GM03348 (cell line): ENCODE measurements around the gene PSMD11.
"Not testable (repeated sequence)": the region's sequence is repeated elsewhere in the genome, so short reads cannot be mapped to it uniquely, and the experiment has no call there.

ENCODE experiments used
- DNase-seq: peaks from one replicate; pipeline ENCODE4 v3.0.0; 2012; ENCODE audit warnings: low spot score

The PSMD11 gene

DNA sequence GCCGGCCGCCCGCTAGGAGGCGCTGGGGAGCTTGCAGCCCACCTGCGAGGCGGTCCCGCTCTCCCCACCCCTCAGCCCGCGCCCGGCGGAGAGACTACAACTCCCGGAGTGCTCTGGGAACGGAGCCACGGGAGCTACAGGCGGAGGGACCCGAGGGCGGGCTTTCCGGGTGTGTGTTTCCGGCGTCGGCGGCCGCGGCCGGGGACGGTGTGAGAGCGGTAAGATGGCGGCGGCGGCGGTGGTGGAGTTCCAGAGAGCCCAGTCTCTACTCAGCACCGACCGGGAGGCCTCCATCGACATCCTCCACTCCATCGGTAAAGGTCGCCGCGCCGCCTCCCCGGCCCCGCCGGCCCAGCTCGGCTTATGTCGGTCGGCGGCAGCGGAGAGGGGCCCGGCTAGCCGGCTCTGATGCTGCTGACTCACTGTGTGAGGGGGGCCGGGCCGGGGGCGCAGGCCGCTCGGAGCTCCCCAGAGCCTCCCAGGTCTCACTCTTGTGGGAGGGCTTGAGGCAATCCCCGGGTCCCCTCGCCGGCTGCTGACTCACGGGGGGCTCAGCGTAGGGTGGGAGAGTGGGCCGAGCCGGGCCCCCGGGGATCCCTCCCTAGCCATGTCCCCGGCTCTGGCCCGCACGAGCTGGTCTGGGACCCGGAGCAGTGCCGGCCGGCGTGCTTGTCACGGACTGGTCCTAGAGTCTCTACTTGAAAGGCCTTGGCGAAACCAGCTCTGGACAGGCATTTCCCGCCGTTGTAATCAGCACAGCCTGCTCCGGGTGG, at the start of gene PSMD11:
TSS of gene PSMD11 (plus strand) at position 210 of the 773 bp plus-strand sequence. CDS start at position 224, 14 bp downstream.
- peak; percentile 99 for DNase-seq

DNA sequence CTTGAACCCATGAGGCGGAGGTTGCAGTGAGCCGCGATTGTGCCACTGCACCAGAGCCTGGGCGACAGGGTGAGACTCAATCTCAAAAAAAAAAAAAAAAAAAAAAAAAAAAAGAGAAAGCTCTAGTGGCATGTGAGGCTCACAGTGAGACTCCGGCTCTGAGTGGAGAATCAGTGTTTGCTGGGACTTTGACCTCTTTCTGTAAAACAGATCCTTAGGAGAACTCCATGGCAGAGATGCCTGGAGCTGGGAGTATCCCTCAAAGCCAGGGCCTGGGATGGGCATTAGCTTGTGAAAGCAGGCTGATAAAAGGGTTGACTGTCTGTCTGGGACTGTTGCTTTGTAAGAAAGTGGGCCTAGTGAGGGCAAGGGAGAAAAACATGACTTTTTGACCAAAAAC, 48.0 kb upstream of the PSMD11 start:
- no peak for DNase-seq

DNA sequence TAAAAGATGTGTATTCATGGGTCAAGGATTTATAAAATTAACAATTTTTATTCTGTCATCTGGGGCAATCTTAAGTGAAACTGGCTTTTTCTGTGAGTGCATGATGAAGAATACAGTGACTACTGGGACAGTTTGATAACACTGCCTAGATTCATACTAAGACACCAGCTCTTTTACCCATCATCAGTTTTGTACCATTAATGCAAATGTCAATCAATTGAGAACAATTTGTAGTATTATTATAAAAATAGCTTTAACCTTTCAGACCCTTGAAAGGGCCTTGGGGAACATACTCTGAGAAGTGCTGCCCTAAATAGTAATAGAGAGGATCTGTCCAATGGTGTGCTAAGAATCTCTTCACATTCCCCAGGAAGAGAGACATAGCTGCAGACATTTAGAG, 45.4 kb upstream of the PSMD11 start:
- no peak for DNase-seq

DNA sequence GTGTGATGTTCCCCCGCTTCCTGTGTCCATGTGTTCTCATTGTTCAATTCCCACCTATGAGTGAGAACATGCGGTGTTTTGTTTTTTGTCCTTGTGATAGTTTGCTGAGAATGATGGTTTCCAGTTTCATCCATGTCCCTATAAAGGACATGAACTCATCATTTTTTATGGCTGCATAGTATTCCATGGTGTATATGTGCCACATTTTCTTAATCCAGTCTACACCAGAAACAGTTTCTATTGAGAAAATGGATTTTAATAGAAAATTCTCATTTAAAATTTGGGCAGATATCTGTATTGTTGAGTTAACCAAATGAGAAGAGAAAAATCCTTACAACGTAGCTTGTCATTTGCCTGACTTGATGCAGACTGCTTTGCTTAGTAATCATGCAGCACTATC, 34.2 kb upstream of the PSMD11 start:
- DNase-seq, result not testable (repeated sequence)

DNA sequence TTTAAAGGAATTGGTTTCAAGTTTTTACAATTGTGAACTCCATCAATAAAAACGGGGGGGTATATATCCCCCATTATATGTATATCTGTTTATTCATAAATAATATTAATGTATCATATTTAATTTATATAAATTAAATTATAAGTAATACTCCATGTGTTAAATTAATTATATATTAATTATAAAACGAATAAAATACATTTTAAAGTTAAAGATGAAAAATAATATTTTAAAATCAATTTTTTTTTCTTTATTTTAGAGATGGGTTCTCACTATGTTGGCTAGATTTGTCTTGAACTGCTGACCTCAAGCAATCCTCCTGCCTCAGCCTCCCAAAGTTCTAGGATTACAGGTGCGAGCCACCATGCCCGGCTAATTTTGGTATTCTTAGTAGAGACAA, 17.4 kb upstream of the PSMD11 start:
- no peak for DNase-seq

DNA sequence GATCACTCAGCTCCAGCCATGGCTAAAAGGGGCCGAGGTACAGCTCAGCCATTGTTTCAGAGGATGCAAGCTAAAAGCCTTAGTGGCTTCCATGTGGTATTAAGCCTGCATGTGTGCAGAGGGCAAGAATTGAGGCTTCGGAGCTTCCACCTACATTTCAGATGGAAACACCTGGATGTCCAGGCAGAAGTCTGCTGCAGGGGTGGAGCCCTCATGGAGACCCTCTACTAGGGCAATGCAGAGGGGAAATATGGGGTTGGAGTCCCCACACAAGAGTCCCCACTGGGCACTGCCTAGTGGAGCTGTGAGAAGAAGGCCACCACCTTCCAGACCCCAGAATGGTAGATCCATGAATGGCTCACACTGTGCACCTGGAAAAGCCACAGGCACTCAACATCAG, 14.7 kb upstream of the PSMD11 start:
- DNase-seq, result no peak

DNA sequence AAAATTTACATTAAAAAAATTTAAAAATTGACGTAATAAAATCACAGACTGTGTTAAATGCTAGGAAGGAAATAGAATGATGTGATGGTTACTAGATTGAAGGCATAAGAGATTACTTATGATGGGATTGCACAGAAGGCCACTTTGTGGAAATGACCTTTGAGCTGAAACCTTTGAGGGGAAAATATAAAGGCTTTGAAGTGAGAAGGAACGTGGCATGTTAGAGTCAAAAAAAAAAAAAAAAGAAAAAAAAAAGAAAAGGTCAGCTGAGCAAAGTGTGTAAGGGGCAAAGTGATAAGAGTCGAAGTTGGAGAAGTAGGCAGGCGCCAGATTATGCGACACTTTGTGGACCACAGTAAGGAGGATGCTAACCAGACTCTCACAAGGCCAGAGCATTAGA, 3.6 kb upstream of the PSMD11 start:
- DNase-seq, result no peak

DNA sequence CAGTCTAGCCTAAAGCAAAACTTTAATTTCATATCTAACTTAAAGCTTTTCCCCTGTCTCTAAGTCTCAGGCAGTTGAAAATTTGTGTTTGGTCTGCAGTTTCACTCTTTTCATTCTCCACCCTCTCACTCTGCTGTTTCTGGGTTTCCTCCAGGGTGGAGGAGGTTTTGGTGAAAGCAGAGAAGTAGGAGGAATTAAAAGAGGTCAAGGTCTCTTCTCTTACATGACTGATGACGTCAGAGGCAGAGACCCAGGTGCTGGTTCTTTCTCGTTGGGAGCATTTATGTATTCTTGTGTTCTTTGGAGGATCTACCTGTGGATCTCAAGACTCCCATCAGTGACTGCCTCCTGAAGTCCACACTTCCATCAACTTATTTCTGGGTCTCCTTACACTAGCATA, 2.4 kb upstream of the PSMD11 start:
- no peak for DNase-seq

DNA sequence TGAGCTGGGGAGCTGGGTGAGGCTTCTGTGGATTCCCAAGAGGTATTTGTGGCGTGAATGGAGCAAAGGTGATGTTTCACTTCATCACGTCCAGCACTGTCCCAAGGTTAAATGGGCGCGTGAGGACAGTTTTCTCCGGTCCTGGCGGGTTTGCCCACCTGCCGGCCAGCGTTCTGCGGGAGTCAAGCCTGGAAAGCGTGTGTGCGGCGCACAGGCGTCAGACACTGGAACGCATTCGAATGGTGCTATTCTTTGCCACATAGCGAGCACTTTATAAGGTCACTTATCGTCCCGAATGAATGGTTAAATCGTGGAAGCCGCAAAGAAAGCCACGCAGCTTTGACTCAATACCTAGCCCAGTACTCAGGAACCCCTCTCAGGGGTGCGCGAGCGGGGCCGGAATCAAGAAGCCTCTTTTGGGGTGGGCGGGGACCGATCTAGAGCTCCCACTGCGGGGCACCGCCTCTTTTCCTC, 446 bp upstream of the PSMD11 start:
- DNase-seq, result no peak

DNA sequence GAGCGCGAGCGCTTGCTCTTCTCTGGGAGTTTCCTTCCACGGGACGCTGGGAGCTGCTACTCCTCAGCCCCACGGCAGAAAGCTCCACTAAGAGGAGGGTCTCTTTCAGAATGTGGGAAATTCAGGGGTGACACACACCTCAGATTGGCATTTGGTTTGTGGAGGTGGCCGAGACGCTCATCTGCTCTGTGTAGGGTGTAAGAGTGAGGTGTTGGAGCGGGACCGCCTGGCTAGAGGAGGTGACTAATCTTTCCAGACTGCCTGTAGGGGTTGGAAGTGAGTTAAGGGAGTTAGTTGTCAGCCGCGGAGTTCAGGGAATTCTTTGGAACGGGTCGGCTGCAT, 735 bp downstream of the PSMD11 start:
- DNase-seq, result peak; percentile 69

DNA sequence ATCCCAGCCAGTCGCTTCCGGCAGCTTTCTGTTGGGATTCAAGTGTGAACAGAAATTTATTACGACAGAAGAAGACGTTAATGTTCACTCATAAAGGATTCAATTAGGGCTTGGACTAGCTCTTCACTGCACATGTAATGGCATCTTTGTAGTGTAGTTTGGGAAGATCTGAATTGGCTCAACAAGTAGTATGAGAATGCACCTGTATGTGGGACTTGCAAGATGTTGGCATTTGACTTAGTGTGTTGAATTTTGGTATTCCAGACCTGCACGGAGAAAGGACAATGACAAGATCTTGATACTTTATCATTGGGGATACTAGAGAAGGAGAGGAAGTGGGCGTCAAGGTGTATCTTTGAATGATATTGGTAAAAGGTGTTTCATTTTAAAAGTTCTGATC, 1.2 kb downstream of the PSMD11 start:
- DNase-seq, result no peak

DNA sequence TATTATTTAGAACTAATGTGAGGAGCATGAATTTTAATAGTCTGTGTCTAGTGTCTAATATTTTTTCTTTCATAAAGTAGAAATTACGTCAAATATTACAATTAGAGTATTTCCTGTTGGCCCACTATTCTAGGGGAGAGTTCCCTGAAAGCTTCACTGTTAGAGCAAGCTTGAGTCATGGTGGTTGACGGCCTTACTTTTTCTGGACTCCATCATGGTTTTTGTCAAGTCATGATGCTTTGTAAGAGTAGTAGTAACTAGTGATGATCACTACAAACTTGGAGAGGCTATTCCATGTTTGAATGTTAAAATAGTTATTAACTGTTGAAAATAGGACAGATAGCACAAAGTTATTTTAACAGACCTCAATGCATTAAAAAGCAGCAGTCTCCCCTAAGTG, 1.7 kb downstream of the PSMD11 start:
- DNase-seq, result no peak

DNA sequence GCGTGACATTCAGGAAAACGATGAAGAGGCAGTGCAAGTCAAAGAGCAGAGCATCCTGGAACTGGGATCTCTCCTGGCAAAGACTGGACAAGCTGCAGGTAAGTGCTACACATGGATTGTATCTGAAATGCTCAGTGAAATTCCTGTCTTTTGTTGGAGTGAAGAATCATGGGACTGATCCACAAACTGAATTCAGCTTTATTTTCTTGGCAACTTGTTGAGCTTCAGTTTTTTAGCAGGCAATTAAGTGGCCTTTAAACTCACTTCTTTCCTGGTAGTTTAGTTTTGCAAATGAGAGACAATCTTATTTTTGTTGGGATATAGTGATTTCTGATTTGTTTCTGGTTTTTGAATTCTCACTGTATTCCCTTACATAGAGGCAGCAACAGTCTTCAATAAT, 2.6 kb downstream of the PSMD11 start:
- DNase-seq, result no peak

DNA sequence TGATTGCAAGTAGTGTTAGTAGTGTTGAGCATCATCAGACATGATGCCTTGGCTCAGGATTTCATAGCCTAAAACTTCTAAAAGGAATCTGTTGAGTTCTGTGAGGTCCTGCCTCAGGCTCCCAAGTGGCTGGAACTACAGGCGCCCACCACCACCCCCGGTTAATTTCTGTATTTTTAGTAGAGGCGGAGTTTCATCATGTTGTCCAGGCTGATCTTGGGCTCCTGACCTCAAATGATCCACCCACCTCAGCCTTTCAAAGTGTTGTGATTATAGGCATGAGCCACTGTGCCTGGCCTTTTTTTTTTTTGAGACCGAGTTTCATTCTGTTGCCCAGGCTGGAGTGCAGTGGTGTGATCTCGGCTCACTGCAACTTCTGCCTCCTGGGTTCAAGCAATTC, 5.7 kb downstream of the PSMD11 start:
- DNase-seq, result no peak

DNA sequence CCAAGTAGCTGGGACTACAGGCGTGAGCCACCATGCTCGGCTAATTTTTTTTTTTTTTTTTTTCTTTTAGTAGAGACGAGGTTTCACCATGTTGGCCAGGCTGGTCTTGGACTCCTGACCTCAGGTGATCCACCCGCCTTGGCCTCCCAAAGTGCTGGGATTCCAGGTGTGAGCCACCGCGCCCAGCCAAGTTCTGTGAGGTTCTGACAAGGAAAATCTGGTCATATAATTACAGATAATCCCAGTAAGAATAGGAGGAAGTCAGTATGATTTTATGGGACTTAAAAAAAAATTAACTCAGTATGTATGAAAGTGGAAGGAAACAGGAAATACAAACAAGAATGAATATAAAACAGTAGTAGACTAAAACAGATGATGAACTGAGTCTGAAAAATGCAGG, 6.1 kb downstream of the PSMD11 start:
- DNase-seq, result not testable (repeated sequence)

DNA sequence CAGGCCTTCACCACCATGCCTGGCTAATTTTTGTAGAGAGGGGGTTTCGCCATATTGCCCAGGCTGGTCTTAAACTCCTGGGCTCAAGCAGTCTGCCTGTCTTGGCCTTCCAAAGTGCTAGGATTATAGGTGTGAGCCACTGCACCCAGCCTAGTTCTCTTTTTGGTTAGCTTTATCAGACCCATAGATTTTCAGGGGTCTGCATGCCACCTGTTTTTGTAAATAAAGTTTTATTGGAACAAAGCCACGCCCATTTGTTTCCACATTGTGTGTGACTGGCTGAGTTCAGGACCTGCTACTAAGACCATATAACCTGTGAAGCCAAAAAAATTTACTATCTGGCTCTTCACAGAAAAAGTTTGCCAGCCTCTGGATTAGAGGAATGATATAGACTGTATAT, 7.6 kb downstream of the PSMD11 start:
- no peak for DNase-seq

DNA sequence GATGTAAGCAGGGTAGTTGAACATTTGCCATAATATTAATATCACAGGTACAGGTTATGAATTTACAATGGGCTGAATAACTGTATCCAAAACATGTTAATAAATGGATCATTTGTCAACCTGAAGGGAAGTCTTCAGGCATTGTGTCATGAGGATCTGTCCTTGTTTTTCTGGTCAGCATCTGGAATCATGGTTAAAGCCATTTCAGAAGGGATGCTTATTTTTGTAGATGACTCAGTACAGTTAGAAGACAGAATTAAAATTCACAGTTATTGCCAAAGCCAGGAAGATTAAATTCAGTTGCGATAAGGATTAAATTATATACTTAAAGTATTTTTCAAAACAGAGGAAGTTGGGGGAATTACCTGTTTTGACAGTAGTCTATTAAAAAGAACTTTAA, 8.0 kb downstream of the PSMD11 start:
- no peak for DNase-seq

DNA sequence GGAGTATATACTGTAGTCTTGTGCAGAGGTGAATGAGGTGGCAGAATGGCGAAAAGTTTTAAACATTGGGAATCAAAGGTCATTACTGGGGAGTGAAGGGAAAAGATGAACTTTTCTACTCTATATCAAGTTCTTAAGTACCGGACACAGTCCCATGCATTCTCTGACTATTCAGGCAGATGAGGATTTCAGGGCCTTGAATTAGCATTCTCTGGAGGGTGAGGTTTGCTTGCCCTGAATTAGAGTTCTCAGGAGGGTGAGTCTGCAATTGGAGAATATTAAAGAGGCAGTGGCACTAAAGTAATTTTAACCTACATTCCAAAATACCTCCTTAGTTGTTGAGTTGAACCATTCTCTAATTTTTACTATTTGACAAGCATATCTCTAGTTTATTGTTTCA, 9.1 kb downstream of the PSMD11 start:
- DNase-seq, result no peak

DNA sequence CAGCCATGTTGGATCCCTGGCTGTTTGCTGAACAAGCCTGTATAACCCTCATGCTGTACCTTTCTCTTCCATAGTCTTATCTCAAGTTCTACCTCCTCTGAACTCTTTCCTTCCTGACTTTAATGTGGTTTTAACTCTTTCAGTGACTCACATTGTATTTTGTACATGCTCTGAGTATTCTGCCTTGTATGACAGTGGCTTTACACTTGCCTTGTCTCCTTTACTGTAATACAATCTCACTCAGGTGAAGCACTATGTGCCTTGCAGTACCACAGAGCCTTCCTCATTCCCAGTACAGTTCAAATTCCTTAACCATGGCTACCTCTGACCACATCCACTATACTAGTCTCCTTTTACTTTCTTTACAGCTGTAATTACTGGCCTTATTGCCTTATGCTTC, 14.1 kb downstream of the PSMD11 start:
- no peak for DNase-seq

DNA sequence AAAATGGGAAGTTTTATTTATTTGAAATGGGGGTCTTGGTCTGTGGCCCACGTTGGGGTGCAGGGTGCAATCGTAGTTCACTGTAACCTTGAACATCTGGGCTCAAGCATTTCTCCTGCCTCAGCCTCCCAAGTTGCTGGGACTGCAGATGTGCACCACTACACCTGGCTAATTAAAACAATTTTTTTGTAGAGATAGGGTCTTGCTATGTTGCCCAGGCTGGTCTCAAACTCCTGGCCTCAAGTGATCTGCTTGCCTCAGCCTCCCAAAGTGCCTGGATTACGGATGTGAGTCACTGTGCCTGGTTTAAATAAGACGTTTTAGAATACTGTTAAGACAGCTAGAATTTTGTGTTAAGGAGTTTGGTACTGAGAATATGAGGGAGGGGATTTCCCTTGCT, 15.7 kb downstream of the PSMD11 start:
- no peak for DNase-seq

DNA sequence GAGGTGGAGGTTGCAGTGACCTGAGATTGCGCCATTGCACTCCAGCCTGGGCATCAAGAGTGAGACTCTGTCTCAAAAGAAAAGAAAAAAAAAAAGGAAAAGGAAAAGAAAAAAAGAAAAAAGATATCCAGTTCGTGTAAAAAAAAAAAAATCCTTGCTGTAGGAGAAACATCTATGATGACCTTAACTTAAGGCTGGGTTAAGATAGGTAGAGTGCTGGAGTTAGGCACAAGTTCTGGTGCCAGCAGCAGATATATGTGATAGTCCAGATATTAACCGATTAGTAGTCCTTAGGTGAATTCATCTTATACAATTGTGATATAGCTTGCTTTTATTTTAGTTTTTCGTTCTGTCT, 17.2 kb downstream of the PSMD11 start:
- no peak for DNase-seq

DNA sequence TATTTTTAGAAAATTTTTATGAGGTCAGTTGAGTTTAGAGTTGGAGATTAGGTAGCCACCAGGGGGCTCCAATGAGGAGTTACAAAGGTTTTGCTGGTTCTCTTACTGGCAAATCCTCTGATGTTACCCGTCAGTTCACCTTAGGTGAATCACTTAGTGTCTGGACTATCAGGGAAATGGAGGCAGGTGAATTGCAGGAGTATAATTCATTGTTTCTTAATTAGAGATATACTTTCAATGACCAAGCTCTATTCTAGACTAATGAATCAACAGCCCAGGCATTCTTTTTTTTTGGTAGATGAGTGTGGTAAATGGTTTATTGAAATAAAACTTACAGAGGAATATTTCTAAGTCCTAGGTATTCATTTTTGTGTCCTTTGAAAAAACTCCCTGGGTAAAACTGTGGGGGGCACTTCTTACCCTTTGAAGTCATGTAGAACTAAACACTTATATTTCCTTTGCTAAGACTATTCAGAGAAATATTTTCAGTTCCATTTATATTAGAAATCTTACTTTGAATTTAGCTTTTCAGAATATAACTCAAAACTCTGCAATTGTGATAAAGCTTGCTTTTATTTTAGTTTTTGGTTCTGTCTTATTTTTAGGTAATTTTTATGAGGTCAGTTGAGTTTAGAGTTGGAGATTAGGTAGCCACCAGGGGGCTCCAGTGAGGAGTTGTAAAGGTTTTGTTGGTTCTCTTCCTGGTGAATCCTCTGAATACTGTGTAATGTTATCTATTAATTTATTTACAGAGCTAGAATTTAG, 17.7 kb downstream of the PSMD11 start:
- peak; percentile 51 for DNase-seq

DNA sequence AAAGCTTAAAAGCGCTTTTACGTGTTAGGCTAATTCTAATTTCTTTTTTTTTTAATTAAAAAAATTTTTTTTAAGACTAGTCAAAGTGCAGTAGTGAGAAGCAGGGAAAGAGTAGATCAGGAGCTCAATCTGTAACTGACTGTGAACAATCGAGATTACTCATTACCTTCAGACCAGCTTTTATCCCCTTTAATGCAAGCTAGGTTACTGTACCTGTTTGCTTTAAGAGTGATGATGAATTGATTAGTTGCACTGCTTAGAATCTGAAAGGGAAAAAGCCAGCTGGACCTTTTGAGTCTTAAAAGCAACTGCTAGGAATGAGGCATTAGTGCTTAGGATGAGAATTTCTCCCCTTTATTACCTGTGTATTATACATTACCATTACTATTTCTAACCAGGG, 19.0 kb downstream of the PSMD11 start:
- no peak for DNase-seq

DNA sequence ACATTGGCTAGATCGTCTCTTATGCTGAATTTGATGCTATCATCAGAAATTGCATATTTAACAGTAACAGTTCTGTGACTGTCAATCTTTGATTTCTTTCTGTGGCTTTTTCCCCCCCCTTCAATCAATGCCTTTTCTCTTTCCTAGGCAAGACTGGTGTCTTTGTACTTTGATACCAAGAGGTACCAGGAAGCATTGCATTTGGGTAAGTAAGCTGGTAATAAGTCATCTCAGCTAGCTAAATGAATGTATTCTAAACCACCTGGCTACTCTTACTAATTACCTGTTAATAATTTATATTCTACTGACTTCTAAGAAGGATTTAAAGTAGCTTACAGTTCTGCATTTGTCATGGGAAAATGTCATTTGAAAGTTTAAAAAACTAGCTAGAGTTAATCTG, 20.1 kb downstream of the PSMD11 start:
- no peak for DNase-seq
